ENCODE data around the gene SNX24. TPM values are rescaled to one million over a fixed set of nuclear protein-coding genes. Genes with fewer than 3 reads are reported as not detected.
A peak's percentile ranks its signal among the peaks of the same experiment; 100 is the strongest.

SNX24 gene
- total RNA-seq, 1 donor from 2014 or later: 19.3 TPM

DNA sequence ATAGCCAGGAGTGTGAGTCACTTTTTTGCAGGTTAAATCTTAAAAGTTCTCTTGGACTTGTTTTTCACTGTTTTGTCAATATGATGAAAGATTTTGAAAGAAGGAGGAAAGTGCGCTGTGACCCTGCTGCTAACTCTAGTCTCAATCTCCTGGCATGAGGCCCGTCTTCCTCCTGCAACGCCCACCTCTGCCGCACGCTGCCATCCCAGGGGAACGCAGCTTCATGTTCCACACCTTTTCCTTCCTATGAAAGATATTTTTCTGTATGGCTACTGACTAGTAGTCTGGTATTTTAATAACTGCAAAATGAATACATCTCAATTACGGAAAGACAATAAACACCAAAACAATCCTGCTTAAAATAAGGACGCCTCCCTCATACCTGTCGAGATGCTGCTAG lies 182.8 kb downstream of the SNX24 start:
- no peak for DNase-seq

DNA sequence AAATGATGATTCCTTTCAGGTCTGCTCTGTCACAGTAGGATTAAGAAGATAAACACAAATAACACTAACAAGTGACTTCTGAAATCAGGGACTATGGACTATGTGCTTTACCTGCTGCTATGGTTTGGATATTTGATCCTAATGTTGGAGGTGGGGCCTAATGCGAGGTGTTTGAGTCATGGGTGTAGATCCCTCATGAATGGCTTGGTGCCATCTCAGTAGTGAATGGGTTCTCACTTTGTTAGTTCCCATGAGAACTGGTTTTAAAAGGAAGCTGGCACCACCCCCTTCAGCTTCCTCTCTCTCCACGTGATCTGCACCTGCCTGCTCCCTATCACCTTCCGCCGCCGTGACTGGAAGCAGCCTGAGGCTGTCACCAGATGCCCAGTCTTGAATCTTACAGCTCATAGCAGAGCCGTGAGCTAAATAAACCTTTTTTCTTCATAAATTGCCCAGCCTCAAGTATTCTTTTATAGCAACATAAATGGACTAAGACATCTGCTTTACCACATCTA lies 187.8 kb downstream of the SNX24 start:
- DNase-seq: no peak

DNA sequence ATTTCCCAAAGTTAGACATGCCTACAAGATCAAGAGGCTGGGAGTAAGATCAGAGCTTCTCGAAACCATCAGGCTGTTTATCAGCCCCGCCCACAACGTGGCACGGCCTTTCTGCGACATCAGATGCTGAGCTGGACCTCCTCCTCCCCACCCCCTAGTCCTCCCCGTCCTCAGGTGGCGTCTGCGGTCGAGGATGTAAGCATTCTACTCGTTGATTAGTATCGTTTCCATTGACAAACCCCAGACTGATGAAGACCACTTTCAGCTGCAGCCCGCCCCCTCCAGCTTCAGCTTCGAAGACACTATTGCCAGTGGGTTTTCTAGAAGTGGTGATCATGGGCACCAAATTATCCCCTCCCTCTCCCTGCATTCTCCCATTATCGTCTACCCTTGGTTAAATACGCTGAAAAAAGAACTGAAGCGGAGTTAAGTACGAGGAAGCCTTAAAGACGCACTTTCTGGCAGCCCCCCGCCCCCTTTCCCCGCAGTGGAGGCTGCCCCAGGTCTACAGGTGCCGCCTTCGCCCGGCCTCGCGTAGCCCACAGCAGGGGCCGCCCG lies 190.0 kb downstream of the SNX24 start:
- peak; percentile 34 for DNase-seq

DNA sequence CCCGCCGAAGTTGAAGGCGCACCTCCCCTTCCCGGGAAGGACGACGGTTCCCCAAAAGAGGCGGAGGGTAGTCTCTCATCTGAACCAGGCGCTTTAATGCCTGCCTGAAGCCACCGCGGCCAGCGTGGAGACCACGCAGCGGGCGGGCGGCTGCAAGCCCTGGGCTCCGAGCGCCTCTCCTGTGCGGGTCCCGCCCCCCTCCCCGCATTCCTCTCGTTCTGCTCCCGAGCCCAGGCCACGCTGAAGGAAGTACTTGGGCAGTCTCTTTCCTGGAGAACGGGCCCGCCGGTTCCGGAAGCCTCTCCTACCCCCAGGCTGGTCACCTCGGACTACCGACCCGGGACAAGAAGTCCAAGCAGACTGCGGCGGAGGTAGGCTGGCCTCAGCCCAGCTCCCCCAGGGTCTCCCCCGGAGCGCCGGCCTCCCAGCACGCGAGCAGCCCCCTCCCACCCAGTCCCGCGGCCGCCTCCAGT lies 190.5 kb downstream of the SNX24 start:
- peak; percentile 57 for DNase-seq

DNA sequence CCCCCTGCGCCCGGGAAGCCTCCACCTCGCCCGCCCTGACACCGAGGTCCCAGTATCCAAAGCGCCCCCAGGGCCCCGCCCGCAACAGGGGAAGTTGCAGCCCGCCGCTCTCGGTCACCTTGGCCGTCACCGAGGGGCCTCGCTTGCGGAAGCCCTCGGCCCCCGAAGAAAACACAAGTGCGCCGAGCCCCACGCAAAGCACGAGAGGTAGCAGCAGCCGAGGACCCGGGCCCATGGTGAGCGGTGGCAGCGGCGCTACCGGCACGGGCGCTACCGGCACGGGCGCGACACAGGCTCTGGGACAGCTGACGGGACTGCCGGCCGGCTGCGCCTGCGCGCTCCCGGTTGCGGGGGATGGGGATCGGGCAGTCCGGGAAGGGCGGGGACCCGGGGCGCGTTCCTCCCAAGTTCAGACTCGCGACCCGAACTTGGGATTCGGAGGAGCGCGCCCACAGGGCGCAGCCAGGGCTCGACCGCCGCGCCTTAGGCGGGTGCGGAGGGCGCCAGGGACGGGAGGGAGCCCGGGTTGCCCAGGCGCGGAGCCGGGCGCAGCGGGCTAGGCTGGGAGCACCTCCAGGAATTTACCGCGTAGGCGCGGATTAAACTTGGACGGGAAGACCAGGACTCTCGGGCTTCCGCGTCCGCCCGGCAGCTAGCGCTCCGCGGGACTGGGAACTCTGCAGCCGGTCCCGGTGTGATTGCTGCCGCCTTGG lies 191.1 kb downstream of the SNX24 start, which contains the start of gene PPIC:
PPIC (minus strand) TSS at position 335 of the 713 bp plus-strand sequence; CDS start at position 235, 100 bp downstream.
- peak; percentile 89 for DNase-seq

DNA sequence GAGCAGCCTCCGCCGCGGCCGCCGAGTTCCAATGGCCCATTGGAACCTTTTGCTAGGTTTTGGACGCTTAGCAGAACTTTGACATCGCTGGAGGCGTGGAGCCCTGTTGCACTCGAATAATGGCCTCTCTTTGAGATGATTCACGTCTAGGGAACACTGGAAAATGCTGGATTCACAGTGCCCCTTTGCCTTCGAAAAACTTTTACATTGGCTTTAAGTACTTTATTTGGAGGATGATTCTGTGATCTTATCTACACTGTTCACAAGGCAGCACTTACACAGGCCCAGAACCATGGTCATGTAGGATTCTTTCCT lies 191.6 kb downstream of the SNX24 start:
- no peak for DNase-seq

DNA sequence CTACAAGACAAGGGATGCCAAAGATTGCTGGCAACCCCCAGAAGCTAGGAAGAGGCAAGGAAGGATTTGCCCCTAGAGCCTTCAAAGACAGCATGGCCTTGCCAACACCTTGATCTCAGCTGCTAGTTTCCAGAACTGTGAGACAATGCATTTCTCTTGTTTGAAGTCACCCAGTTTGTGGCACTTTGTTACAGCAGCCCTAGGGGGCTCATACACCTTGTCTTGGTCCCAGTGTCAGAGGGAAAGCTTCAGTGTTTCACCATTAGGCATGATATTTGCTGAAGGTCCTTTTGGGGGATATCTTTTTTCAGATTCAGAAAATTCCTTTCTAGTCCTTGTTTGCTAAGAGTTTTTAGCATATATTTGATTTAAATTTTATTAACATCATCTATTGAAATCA lies 194.3 kb downstream of the SNX24 start:
- no peak for DNase-seq

DNA sequence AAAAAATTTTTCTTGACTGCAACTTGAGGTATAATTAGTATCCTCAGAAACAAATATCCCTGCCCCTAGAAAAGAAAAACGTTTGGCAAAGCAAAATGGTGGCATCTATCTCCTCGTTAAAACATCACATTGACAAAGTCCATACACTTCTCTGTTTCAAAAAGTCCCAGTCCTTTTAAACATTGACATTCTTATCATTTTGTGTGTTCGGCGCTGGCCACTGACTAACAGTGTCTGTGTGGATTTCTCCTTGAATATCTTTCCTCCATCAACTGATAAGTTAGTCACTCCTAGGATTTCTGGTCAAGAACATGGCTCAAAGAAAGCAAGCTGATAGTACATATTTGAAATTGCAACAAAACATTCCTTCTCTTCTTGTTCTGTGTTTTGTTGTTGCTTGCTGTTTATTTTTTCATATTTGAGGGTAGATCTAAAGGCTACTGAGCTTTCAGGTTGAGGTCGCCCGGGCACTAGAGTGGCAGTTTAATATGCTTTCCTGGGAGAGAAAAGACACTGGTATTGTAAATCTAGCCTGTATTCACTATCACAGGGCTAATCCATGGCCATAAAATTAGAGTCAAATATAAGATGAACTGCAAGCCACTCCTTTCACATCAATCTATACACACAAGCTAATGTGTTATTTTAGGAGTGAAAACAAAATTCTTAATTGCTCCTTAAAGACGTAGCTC lies 199.7 kb downstream of the SNX24 start:
- DNase-seq: no peak

DNA sequence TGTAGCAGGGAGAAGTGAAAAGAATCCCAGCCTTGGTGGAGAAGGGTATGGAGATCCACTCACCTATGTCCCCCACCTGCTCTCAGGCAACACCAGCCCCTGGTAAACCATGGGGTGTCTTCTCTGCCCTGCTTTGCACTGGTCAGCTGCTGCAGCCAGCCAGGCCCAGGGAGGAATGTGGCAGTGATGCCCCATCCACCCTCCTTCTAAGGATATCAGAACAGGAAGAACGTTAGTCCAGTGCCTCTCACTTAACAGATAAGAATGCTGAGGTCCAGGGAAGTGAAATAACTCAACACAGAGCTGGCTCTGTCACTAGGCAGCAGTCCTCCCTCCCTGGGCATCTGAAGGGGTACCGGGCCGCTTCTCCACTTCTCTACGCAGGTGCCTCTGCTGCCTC lies 200.8 kb downstream of the SNX24 start:
- no peak for DNase-seq

DNA sequence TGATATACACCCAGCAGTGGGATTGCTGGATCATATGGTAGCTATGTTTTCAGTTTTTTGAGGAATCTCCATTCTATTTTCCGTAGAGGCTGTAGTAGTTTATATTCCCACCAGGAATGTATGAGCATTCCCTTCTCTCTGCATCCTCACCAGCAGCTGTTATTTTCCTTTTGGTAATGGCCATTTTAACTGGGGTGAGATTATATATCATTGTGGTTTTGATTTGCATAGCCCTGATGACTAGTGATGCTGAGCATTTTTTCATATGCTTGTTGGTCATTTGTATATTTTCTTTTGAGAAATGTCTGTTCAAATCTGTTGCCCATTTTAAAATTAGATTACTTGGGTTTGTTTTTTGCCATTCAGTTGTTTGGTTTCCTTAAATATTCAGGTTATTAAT lies 202.3 kb downstream of the SNX24 start:
- no peak for DNase-seq

DNA sequence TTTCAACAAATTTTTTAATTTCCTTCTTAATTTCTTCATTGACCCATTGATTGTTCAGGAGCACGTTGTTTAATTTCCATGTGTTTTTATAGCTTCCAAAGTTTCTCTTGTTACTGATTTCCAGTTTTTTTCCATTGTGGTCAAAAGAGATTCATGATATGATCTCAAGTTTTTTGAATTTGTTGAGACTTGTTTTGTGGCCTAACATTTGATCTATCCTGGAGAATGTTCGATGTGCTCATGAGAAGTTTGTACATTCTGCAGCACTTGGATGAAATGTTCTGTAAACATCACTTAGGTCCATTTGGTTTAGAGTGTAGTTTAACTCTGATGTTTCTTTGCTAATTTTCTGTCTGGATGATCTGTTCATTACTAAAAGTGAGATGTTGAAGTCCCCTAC lies 205.8 kb downstream of the SNX24 start:
- DNase-seq: no peak

Small RNA genes lying within 50 kb of the gene (small RNA-seq; reads per million reads assigned to genes)
- gene RN7SL689P (ENCODE audit: low replicate concordance): not detected

Other genes starting within 250 kb of the SNX24 start
- gene SNX2, start 70.5 kb upstream of the SNX24 start, total RNA-seq: 68.5 TPM
- 42.9 TPM for gene PPIC, start 191.1 kb downstream of the SNX24 start, total RNA-seq
- 1.0 TPM for gene PRDM6, start 243.6 kb downstream of the SNX24 start, total RNA-seq